Fibroblast of the aortic adventitia (primary cell): ENCODE measurements around the gene ASPHD2. TPM values are rescaled to one million over a fixed set of nuclear protein-coding genes. Genes with fewer than 3 reads are reported as not detected.

Experiments used
- DNase-seq: peaks from one replicate; pipeline ENCODE4 v3.0.0-alpha.2; 2010; ENCODE audit warnings: low read depth
- H3K4me3 ChIP-seq: 2 replicates; pipeline ENCODE4 v1.5.1; 2011; ENCODE audit warnings: low read depth, mild to moderate bottlenecking, control low read depth, low read length, moderate library complexity
- CTCF ChIP-seq: IDR thresholded peaks from 2 replicates; pipeline ENCODE4 v1.5.1; 2011; ENCODE audit warnings: mild to moderate bottlenecking, low read length, control low read depth, inconsistent platforms; ENCODE audit not compliant: insufficient read depth
- total RNA-seq: library from RNA; depleted of rRNA; stranded (reverse); fragments of >200 nt; gene quantifications from 2 replicates; pipeline ENCODE4 v1.2.3, GENCODE V29; 2012; ENCODE audit warnings: low replicate concordance

ASPHD2 gene
- total RNA-seq, 1 donor, result 4.2 TPM

GRCh38 chr22:26447584-26448329 is 18.7 kb downstream of the ASPHD2 start:
- no peak for TF ChIP-seq CTCF
- no peak overlapping the region for H3K4me3 ChIP-seq
- DNase-seq, result no peak

GRCh38 chr22:26448334-26448733 is 19.3 kb downstream of the ASPHD2 start:
- TF ChIP-seq CTCF, result no peak
- no peak for DNase-seq
- H3K4me3 ChIP-seq, result no peak overlapping the region

- no peak for DNase-seq
- H3K4me3 ChIP-seq, result no peak overlapping the region
- TF ChIP-seq CTCF, result no peak
These were observed 19.9 kb downstream of the ASPHD2 start for GRCh38 chr22:26448941-26449340.

- no peak for DNase-seq
- TF ChIP-seq CTCF, result no peak
These were observed 21.6 kb downstream of the ASPHD2 start for GRCh38 chr22:26450453-26451185.

GRCh38 chr22:26452236-26453016 is 23.4 kb downstream of the ASPHD2 start:
- no peak for DNase-seq
- TF ChIP-seq CTCF, result no peak
- H3K4me3 ChIP-seq, result no peak overlapping the region

More at GRCh38 chr22:26450453-26451185, 21.6 kb downstream of the ASPHD2 start:
- H3K4me3 ChIP-seq, result no peak overlapping the region

GRCh38 chr22:26453216-26453615 is 24.2 kb downstream of the ASPHD2 start:
- no peak for TF ChIP-seq CTCF

More at GRCh38 chr22:26453216-26453615, 24.2 kb downstream of the ASPHD2 start:
- no peak overlapping the region for H3K4me3 ChIP-seq
- no peak for DNase-seq
